GM12872 (cell line): ENCODE data around the gene PKP3.

ENCODE experiments used
- TF ChIP-seq, protein P1 (sequence below): IDR thresholded peaks from 3 replicates; pipeline ENCODE4 v1.5.1; 2011; ENCODE audit warnings: low read depth, mild to moderate bottlenecking, low read length, moderate library complexity; ENCODE audit not compliant: insufficient read depth

PKP3 gene

DNA sequence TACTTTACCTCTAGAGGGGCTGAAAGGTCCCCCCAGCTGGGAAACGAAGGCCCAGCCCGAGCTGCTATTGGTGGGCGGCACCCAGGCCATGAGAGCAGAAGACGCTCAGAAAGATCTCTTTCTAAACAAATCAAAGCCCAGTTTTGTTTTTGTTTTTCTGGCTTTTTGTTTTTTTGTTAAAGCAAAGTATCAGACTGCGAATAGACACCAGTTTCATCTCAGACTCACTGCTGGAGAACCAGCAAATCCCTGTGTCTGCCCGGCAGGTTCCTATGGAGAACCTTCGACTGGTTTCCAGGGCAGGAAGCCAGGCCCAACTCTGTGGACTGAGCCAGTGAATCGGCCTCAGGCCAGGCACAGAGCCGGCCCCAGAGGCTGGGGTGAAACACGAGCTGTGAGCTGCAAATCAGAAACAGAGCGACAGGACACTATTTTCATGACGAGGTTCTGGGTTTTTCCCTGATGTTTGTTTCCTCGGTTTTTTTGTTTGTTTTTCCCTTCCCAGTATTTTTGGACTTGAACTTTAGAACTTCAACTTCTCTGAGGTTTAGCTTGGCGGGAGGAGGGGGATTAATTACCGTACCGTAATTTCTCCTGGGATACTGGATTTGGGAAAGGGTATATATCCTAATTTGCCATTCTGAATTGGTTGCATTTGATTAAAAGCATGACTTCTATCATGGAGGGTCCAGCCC is 40.7 kb upstream of the PKP3 start:
- TF ChIP-seq, protein P1, sequence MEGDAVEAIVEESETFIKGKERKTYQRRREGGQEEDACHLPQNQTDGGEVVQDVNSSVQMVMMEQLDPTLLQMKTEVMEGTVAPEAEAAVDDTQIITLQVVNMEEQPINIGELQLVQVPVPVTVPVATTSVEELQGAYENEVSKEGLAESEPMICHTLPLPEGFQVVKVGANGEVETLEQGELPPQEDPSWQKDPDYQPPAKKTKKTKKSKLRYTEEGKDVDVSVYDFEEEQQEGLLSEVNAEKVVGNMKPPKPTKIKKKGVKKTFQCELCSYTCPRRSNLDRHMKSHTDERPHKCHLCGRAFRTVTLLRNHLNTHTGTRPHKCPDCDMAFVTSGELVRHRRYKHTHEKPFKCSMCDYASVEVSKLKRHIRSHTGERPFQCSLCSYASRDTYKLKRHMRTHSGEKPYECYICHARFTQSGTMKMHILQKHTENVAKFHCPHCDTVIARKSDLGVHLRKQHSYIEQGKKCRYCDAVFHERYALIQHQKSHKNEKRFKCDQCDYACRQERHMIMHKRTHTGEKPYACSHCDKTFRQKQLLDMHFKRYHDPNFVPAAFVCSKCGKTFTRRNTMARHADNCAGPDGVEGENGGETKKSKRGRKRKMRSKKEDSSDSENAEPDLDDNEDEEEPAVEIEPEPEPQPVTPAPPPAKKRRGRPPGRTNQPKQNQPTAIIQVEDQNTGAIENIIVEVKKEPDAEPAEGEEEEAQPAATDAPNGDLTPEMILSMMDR: no peak

DNA sequence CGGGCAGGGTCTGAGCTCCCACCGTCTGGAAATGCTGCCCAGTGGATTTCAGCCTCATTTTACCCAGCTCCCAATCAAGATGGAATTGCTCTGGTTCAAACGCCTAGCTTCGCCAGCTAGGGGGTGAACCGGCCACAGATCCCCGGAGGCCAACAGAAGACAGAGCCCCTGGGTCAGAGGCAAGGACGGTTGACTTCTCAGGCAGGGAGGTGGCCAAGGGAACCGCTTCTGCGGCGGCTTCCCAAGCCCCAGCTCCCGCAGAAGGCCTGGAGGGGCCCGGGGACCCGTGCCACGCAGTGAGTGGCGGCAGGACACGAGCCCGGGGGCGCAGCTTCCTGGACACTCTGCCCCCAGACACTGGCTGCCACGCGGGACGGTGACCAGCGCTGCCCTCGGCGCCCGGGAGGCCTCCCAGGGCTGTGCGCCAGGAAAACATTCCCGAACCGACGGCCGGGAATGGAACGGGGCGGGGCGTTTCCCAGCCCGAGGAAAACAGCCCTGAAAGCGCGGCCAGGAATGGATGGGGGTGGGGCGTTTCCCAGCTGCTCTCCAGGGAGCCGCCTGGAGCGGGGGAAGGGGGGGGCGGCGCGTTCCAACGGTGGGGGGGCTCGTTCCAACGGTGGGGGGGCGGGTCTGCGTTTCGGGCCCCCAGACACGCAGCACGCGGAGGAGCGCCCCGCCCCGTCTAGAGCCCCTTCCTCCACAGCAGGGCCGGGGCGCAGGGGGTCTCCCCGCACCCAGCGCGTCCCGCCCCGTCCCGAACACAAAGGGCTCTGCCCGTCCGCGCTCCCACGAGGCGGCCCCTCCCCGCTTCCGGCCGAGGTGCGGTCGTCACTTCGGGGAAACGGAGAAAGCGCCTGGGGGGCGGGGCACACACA is 38.2 kb upstream of the PKP3 start:
- TF ChIP-seq, protein P1: no peak

GRCh38 chr11:356610-357009 is 37.4 kb upstream of the PKP3 start:
- TF ChIP-seq, protein P1: no peak

- TF ChIP-seq, protein P1: no peak
Measured at GRCh38 chr11:357582-357981, 36.4 kb upstream of the PKP3 start.

GRCh38 chr11:358129-358800 is 35.7 kb upstream of the PKP3 start:
- TF ChIP-seq, protein P1: no peak

DNA sequence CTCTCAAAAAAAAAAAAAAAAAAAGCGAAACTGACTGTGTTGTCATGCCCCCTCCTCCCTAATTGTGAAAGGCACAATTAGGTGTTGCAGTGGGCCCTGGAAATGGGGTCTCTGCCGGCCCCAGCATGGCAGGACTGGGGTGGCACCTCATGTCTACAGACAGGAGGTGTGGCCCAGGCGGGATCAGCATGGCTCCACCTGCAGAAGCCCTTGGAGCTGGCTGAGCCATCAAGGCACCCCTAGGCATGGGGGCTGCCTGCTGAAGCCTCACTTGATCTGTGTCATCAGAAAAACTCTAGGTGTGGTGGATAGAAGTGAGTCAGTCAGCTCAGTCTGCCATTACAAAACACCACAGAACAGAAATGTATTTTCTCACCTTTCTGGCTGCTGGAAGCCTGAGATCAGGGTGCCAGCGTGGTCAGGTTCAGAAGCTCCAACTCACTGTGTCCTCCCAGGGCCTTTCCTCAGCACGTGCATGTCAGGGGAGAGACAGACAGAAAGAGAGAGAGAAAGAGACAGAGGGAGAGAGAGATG is 34.8 kb upstream of the PKP3 start:
- TF ChIP-seq, protein P1: no peak
